Heart right ventricle (tissue), 16 donors: ENCODE data around the gene SEPTIN10. TPM values are rescaled to one million over a fixed set of nuclear protein-coding genes. Genes with fewer than 3 reads are reported as not detected.

Source experiments
- ATAC-seq, 8 donors: fragments of 200-7000 bp; cut with Tn5 transposase; one replicate each; pipeline ENCODE4 v1.9.1; 2020; ENCODE audit warnings: mild to moderate bottlenecking in 8 of 8, moderate library complexity in 8 of 8, moderate number of reproducible peaks in 1 of 8
- DNase-seq, 2 donors: peaks; one replicate each; pipeline ENCODE4 v3.0.0-alpha.2; 2020
- H3K27ac ChIP-seq, 10 donors: fragments of 200-600 bp; sonication (generic) in 2 of 10; one replicate each; pipeline versions ENCODE4 v1.5.0 to v1.8.0; 2020 to 2022; ENCODE audit warnings: mild to moderate bottlenecking in 3 of 10
- H3K27me3 ChIP-seq, 7 donors: fragments of 200-600 bp; one replicate each; pipeline ENCODE4 v1.8.0; 2021 to 2022; ENCODE audit warnings: mild to moderate bottlenecking in 2 of 7
- H3K36me3 ChIP-seq, 9 donors: fragments of 200-600 bp; sonication (generic) in 1 of 9; one replicate each; pipeline versions ENCODE4 v1.5.0 to v1.8.0; 2020 to 2022; ENCODE audit warnings: mild to moderate bottlenecking in 2 of 9
- H3K4me1 ChIP-seq, 9 donors: fragments of 200-600 bp; sonication (generic) in 1 of 9; one replicate each; pipeline versions ENCODE4 v1.5.0 to v1.8.0; 2020 to 2022; ENCODE audit warnings: mild to moderate bottlenecking in 4 of 9
- H3K4me3 ChIP-seq, 10 donors: fragments of 200-600 bp; sonication (generic) in 2 of 10; one replicate each; pipeline versions ENCODE4 v1.5.0 to v1.8.0; 2020 to 2022; ENCODE audit warnings: mild to moderate bottlenecking in 7 of 10, moderate library complexity in 2 of 10
- H3K9me3 ChIP-seq, 11 donors: fragments of 200-600 bp in 10 of 11; sonication (generic) in 2 of 11; one replicate each; pipeline versions ENCODE4 v1.5.0 to v1.8.0; 2013 to 2022; ENCODE audit warnings: mild to moderate bottlenecking in 2 of 11, control low read depth in 1 of 11, moderate library complexity in 1 of 11
- CTCF ChIP-seq, 9 donors: fragments of 200-600 bp; sonication (generic) in 2 of 9; IDR thresholded peaks; one replicate each; pipeline versions ENCODE4 v1.5.0 to v1.8.0; 2021 to 2022; ENCODE audit warnings: antibody characterized with exemption in 9 of 9, mild to moderate bottlenecking in 5 of 9, moderate library complexity in 1 of 9
- WGBS, 2 donors: extraction: QIAGEN DNeasy Blood & Tissue Kit; methylation state at CpG; one replicate each; pipeline ENCODE4 v1.1.7; 2013; ENCODE audit warnings: inconsistent platforms in 1 of 2; 5-methylcytosine and 5-hydroxymethylcytosine counted together
- intact Hi-C, 10 donors: fragments of 100-400 bp; cut with DNase I; formaldehyde crosslinking; loops; one replicate each; pipeline versions ENCODE4 v1.11.1 to v1.14.2; 2022
- long read RNA-seq, 3 donors: library from polyadenylated mRNA; unstranded; transcript quantifications; one replicate each; pipeline ENCODE4 v2.0.0, GENCODE V29; 2020 to 2021
- polyA plus RNA-seq, 2 donors: library from polyadenylated mRNA; stranded (reverse); fragments of 200-250 nt; gene quantifications; one replicate each; pipeline ENCODE4 v1.2.3, GENCODE V29; 2013
- total RNA-seq, 10 donors: library from RNA; stranded (reverse); fragmentation: NEBNext Ultra II Directional in 3 of 10; extraction: Animal tissue kit (Norgen Biotek cat#: 25700) in 3 of 10; gene quantifications; one replicate each; pipeline versions ENCODE4 v1.2.1 to v1.2.4, GENCODE V29; 2021 to 2023
- donor health status: Arrhythmogenic right ventricular cardiomyopathy.
- donor health status: ischemic (EF 13 %, LVEDD 7.1; RV severe dilation, severe dysfunction).
- donor health status: healthy with polysubstance abuse.
- donor health status: DM: no; HTN: yes; CAD: no.
- donor health status: DM: no; HTN: no; CAD: no.
- donor health status: ischemic (EF 25% LVEDD 6.9; RV normal size, moderate dysfunction).
- donor health status: ischemic (EF 25% LVEDD 5.7; RV mildly dilated, moderate dysfunction).
- donor health status: healthy.
- donor health status: DM: yes; HTN: yes; CAD: no.
- donor health status: Ischemic cardiomyopathy.
- donor health status: ischemic (EF 35%, LVEDD 5.7; RV mildly dilated, moderate dysfunction).
- donor health status: nonischemic (EF 11% LVEDD 7.7; RV severe dilation, severe dysfunction).
- donor health status: DM: yes; HTN: yes; CAD: no.
- donor health status: PGD.
- donor health status: ischemic (EF 29% LVEDD 5.4; RV normal size, mild dysfunction).
- donor health status: nonischemic (EF 23%, LVEDD 6.1; RV moderate dilation, normal function).

Gene SEPTIN10
- total RNA-seq (10 to 100 TPM; 39.8 to 61.0 (median 53.0) TPM), polyA plus RNA-seq (10 to 100 TPM; 20.9 to 21.6 TPM)
- long read RNA-seq, donor 1, transcript SEPT10-202 (11 exons, 3,071 nt), result major isoform, 37 of 72 reads
- long read RNA-seq, donor 1, transcript SEPT10-205 (10 exons, 1,605 nt), result minor isoform, 12 of 72 reads
- long read RNA-seq, donor 1, partial matches to known transcripts, result 6 of 72 reads
- long read RNA-seq, donor 1, other reads (novel, unspliced or antisense), result 14 of 72 reads
- long read RNA-seq, donor 2, transcript SEPT10-202 (11 exons, 3,071 nt), result major isoform, 50 of 96 reads
- long read RNA-seq, donor 2, transcript SEPT10-203 (10 exons, 2,719 nt), result minor isoform, 5 of 96 reads
- long read RNA-seq, donor 2, transcript SEPT10-205 (10 exons, 1,605 nt), result minor isoform, 16 of 96 reads
- long read RNA-seq, donor 2, partial matches to known transcripts, result 7 of 96 reads
- long read RNA-seq, donor 2, other reads (novel, unspliced or antisense), result 17 of 96 reads
- long read RNA-seq, donor 3, transcript SEPT10-203 (10 exons, 2,719 nt), result minor isoform, 6 of 152 reads
- long read RNA-seq, donor 3, transcript SEPT10-202 (11 exons, 3,071 nt), result major isoform, 70 of 152 reads
- long read RNA-seq, donor 3, transcript SEPT10-205 (10 exons, 1,605 nt), result minor isoform, 32 of 152 reads
- long read RNA-seq, donor 3, partial matches to known transcripts, result 12 of 152 reads
- long read RNA-seq, donor 3, other reads (novel, unspliced or antisense), result 32 of 152 reads

GRCh38 chr2:109613922-109614714, at the start of gene SEPTIN10, which contains the start of gene SOWAHC:
TSS of gene SEPTIN10 (minus strand) at chr2:109613966. CDS start at chr2:109613827, 139 bp downstream.
TSS of gene SOWAHC (plus strand) at chr2:109614364. CDS start at chr2:109614490, 126 bp downstream.
- ATAC-seq (peak; percentile 94 to 99 (median 98)), DNase-seq (peak; percentile 95 to 96)
- 1% methylated on average over 79 to 104 of the region's 104 CpGs for WGBS, 2 donors
- Histone ChIP-seq H3K27me3 (peaks cover 0 to 74% (median 0%) of the 10 kb centered on the region in 7 donors), H3K4me3 (peak within 1 kb of the TSS; percentile 53 to 93 (median 77)), H3K27ac (peak within 1 kb of the TSS; percentile 95 to 99 (median 99)), H3K4me1 (peaks cover 0 to 50% (median 32%) of the 10 kb centered on the region in 9 donors), H3K9me3 (no peaks in the 10 kb centered on the region), H3K36me3 (no peaks in the 10 kb centered on the region)
- intact Hi-C loops, result loop anchor here in 4 of 10 donors (2.0 to 10.0 kb wide), 6 partner anchors 49 to 81 kb away; no protein-coding TSS in a partner anchor
- TF ChIP-seq CTCF (IDR thresholded peaks at IDR 0.05), result peak in 1 of 9 donors; percentile 8

GRCh38 chr2:109662889-109663288, 49.1 kb upstream of the SEPTIN10 start:
- no peak for DNase-seq
- H3K36me3 ChIP-seq, result no peaks in the 10 kb centered on the region
- H3K9me3 ChIP-seq, result no peaks in the 10 kb centered on the region
- TF ChIP-seq CTCF (IDR thresholded peaks at IDR 0.05), result peak in 1 of 9 donors; percentile 5
- no peak overlapping the region for H3K4me3 ChIP-seq
- no peak overlapping the region for H3K27ac ChIP-seq
- H3K27me3 ChIP-seq, result no peaks in the 10 kb centered on the region
- H3K4me1 ChIP-seq, result peaks cover 0 to 15% (median 10%) of the 10 kb centered on the region in 9 donors
- ATAC-seq, result no peak
- intact Hi-C loops, result loop anchor here in 2 of 10 donors (5.0 to 10.0 kb wide), 2 partner anchors 41 to 48 kb away; partner anchors contain the start of genes SEPTIN10 (in 1 of the 2) and SOWAHC (in 1 of the 2)

GRCh38 chr2:109660046-109660860, 46.5 kb upstream of the SEPTIN10 start:
- Histone ChIP-seq H3K4me1 (peaks cover 0 to 15% (median 10%) of the 10 kb centered on the region in 9 donors), H3K9me3 (no peaks in the 10 kb centered on the region), H3K27ac (no peak overlapping the region), H3K27me3 (no peaks in the 10 kb centered on the region), H3K36me3 (no peaks in the 10 kb centered on the region), H3K4me3 (no peak overlapping the region)
- DNase-seq (no peak), ATAC-seq (no peak)
- WGBS, 2 donors, result 86 to 88% methylated on average over 3 of the region's 3 CpGs
- intact Hi-C loops, result loop anchor here in 2 of 10 donors (5.0 to 10.0 kb wide), 2 partner anchors 38 to 45 kb away; partner anchors contain the start of genes SEPTIN10 (in 1 of the 2) and SOWAHC (in 1 of the 2)
- no peak for TF ChIP-seq CTCF (IDR thresholded peaks at IDR 0.05)
